Smooth muscle cell of the brain vasculature (primary cell): ENCODE measurements around the gene MYLK.
A peak's percentile ranks its signal among the peaks of the same experiment; 100 is the strongest.

Experiments
- DNase-seq: peaks from one replicate; pipeline ENCODE4 v3.0.0-alpha.2; 2012; ENCODE audit warnings: low read depth, low spot score

MYLK gene

DNA sequence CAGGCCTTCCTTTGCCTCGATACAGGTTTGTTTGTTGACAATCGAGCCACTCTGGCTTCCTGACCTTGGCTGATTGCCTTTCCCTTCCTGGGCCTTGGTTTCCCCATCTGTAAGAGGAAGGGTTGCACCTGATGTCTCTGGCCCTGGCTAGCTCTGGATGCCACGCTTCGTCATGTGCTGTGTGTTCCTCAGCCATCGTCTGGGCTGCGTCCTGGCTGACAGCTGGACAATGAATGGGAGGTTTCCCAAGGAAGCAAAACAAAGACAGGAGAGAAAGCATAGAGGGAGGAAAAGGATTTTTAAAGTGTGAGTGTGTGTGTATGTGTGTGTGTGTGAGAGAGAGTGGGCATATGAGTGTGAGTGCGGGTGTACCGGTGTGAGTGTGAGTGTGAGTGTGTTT, 234.0 kb downstream of the MYLK start:
- no peak for DNase-seq

DNA sequence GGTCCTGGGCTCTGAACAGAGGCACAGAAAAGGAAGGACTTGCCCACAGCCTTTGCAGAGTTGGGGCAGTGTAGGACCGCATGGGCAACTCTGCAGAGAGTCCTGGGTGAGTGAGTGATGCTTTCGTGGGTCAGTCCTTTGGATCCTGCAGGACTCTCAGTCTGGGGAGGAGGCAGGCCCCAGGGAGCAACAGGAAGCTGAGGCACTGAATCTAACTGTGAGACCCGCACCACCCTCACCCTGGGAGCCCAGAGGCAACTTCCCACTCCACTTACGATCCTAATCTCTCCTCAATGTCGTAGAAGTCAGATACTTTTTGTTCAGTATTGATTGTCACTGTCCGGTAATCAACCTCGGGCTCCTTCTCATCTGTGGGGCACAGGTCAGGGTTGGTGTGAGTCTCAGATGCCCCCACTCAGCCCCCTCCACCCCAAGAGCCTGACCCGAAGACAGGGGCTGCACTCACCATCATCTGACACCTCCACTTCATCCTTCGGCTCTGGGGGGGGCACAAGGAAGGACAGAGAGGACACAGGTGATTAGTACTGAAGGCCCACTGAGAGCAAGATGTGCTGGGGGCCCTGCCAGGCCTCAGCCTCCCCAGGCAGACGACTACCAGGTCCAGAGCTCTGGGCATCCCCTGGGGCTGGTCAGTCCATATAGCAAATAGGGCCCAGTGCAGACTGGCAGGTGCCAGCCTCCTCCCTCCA, 235.3 kb downstream of the MYLK start:
- no peak for DNase-seq

GRCh38 chr3:123644358-123644757, 239.8 kb downstream of the MYLK start:
- DNase-seq, result no peak

- DNase-seq, result no peak
These were observed 241.2 kb downstream of the MYLK start for GRCh38 chr3:123642957-123643330.

GRCh38 chr3:123642182-123642956, 241.8 kb downstream of the MYLK start:
- DNase-seq, result peak; percentile 71

- no peak for DNase-seq
These were observed 242.6 kb downstream of the MYLK start for GRCh38 chr3:123641505-123641904.

GRCh38 chr3:123640740-123641462, 243.2 kb downstream of the MYLK start:
- DNase-seq, result no peak

GRCh38 chr3:123640311-123640710, 243.8 kb downstream of the MYLK start:
- DNase-seq, result no peak

DNA sequence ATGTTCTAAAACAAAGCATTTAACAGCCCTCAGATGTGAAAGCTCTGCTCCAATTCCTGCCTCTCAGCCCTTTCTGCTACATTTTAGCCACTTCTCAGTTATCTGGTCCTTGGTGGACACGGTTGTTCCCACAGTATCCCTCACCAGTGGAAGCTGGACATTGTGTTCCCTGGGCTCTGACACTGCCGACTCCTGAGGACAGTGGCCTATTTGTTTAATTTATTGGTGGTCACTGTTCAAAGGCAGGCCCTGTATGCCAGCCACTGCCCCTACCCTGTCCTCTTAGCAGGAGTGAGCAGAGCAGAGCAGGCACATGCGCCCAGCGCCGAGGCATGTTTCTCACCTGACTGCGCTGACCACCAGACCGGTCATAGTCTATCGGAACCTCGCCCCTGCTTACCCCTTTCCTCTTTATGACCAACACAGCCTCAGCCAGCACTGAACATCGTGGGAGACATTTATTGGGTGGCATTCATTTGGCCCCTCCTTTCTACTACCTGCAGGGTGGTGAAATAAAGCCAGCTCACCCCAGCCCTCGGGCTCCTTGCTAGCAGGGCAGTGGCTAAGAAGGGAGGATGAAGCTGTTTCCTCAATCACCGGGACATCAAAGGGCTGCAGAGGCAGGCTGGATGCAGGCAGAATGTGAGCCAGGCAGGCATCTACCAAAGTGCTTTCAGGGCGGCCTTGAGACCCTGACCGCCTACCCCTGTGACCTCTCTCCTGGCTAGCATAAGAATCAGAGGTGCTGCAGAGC, 245.0 kb downstream of the MYLK start:
- DNase-seq, result no peak

DNA sequence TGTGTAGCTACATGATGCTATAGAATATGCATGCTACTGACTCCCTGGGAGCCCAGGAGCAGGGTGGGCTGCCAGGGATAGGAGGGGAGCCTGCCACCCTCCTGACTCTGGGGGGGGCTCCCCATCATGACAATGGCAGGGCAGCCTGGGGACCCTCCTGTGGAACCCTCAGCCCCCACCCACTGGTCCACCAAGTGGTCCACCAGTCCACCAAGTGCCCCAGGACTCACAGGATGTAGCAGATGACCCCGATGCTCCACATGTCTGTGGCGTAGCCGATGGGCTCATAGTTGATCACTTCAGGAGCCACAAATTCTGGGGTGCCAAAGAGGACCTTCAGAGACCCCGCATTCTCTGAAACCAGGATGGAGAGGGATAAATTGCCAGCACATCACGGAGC, 246.3 kb downstream of the MYLK start:
- no peak for DNase-seq

GRCh38 chr3:123637131-123637530, 247.0 kb downstream of the MYLK start:
- no peak for DNase-seq

DNA sequence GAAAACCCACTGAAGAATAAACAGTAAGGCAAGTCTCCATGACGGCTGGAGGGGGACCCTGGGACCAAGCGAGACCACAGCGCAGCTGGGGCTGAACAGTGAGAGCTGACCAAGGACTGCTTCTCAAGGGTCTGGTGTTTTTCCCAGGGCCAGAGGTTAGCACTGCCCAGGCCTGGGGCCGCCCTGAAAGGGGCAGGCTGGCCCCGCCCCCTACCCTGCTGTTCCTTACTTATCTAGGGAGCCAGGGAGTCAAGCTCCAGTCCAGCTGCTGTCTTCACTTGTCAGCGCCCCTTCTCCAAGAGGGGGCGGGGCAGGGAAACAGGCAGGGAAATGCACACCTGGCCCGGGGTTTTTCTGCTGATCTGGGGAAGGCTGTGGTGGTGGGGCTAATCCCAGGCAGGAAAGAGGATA, 247.7 kb downstream of the MYLK start:
- no peak for DNase-seq

GRCh38 chr3:123635717-123636116, 248.4 kb downstream of the MYLK start:
- no peak for DNase-seq

GRCh38 chr3:123635217-123635616, 248.9 kb downstream of the MYLK start:
- DNase-seq, result no peak

DNA sequence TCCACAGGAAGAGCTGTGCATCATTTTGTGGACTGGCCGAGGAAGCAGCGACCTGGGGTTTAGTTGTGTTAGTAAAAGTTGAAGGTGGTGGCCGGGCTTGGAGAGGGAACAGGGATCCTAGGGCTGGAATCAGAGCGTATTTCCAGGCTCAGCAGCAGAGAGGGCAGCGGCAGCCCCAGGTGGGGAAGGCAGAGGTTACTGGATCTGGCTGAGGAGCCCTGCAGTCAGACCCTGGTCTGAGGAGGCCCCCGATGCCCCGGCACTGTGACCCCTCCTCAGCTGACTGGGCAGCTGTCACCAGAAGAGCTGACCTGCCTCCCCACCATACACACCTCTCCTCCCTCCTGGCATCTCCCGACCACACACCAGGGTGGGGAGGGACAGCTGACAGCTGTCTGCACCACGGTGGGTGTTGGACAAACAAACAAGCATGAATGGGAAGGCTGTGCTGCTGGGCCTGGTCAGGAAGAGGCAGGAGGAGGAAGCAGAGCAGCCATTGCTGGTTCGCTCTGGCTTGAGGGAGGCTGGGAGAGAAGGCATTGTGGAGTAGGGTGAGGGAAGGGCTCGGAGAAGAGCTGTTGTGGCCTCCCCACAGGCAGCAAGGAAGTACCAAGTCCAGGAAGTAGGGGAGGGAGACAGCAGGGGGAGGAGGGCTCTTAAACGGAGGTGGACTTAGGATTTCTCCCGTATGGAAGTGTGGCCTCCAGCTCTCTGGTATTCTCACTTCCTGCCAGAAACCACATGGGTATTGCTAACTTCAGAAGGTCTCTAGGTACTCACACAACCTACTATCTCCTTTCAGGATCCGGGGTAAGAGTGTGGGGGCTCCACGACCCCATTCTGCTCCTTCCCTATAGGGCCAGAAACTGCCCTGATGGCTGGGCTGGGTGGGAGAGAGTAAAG, 249.7 kb downstream of the MYLK start:
- DNase-seq, result no peak

DNA sequence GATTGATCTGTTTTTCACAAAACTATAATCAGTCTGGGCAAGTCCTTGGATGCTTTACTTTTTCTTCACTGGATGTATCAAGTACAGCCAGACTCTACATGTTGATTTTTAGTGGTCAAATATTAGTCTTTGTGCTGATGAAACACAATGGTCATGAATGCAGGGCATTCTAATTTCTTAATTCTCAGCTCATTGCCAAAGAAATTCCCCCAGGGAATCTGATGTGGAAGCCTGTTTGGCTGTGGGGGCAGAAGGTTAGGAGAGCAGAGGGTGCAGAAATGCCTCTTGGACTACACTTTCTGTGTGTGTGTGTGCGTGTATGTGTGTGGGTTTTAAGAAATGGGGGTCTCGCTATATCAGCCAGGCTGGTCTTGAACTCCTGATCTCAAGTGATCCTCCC, 250.6 kb downstream of the MYLK start:
- DNase-seq, result no peak

- no peak for DNase-seq
These were observed 251.9 kb downstream of the MYLK start for GRCh38 chr3:123632161-123632655.

DNA sequence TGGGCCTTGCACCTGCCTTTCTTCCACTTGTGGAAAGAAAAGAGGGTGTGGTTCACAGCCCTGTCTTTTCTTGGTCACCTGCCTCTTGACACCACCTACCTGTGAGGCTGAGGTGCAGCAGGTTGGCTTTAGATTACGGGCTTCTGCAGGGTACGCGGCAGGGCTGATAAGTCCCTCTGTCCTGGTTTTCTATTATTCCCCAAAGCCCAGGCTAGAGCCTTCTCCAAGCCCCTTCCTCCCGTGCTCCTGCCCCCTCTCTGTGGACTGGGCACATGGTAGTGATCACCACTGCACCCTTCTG, 254.4 kb downstream of the MYLK start:
- no peak for DNase-seq

DNA sequence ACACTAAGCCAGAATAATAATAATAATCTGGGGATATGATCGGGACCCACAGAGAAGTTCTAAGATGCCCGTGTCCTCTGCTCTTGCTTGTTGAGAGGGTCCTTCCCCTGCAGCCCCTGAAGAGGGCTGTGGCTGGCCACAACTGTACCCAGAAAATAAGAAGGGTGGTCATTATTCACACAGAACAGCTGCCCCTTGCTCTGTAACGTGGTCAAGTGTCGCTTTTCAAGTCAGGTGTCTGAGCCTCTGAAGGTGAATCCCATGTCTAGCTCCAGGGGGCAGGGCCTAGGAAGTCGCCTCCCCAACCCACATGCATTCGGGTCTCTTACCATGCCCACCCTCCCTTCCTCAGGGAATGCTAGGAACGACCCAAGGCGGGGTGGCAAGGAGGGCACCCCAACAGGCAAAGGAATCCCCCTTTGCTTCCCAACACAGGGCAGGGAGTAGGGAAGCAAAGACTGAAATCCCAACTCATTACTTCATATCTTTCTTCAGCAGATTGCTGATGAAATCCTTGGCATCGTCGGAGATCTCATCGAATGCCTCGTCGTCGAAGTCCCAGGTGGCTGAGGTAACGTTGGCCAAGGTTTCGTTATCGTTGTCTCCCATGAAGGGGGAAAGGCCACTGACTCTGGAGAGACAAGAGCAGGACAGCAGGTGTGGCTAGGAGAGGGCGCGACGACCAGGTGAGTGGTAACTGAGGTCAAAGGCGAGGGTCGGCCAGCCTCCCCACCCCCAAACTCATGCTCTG, 255.0 kb downstream of the MYLK start:
- no peak for DNase-seq
